CD4-positive, CD25-positive, alpha-beta regulatory T cell (primary cell): ENCODE measurements around the gene C4B. TPM values are rescaled to one million over a fixed set of nuclear protein-coding genes. Genes with fewer than 3 reads are reported as not detected.
A peak's percentile ranks its signal among the peaks of the same experiment; 100 is the strongest.
"Not testable (repeated sequence)": the region's sequence is repeated elsewhere in the genome, so short reads cannot be mapped to it uniquely, and the experiment has no call there.

Experiments used
- ATAC-seq, 2 donors: fragments of 150-1000 bp; cut with Tn5 transposase; one replicate each; pipeline ENCODE4 v1.10.0; 2021; ENCODE audit warnings: low read depth in 2 of 2, moderate number of reproducible peaks in 2 of 2, moderate library complexity in 1 of 2
- DNase-seq, 3 donors: peaks; one replicate each; pipeline versions ENCODE4 v3.0.0 to v3.0.0-alpha.2; 2012 to 2022; ENCODE audit warnings: mixed read lengths in 1 of 3
- H3K27ac ChIP-seq: one replicate; pipeline ENCODE4 v1.7.0; 2013; ENCODE audit warnings: mild to moderate bottlenecking, low read length; ENCODE audit not compliant: insufficient read depth, poor library complexity, severe bottlenecking
- H3K27me3 ChIP-seq: one replicate; pipeline ENCODE4 v1.7.0; 2013; ENCODE audit warnings: low read length; ENCODE audit not compliant: control insufficient read depth, insufficient read depth
- H3K36me3 ChIP-seq: one replicate; pipeline ENCODE4 v1.7.0; 2013; ENCODE audit warnings: mild to moderate bottlenecking, low read length, moderate library complexity; ENCODE audit not compliant: control insufficient read depth, insufficient read depth
- H3K4me1 ChIP-seq: 2 replicates; pipeline ENCODE4 v1.7.0; 2013; ENCODE audit warnings: mild to moderate bottlenecking, low read length; ENCODE audit not compliant: insufficient read depth, control insufficient read depth, poor library complexity, severe bottlenecking
- H3K4me3 ChIP-seq: one replicate; pipeline ENCODE4 v1.7.0; 2013; ENCODE audit warnings: low read depth, mild to moderate bottlenecking, low read length, moderate library complexity
- H3K9me3 ChIP-seq, 2 experiments: 1 replicate in 1 of 2; 2 replicates in 1 of 2; pipeline ENCODE4 v1.7.0; 2013; ENCODE audit warnings: low read length in 2 of 2, mild to moderate bottlenecking in 1 of 2, moderate library complexity in 1 of 2; ENCODE audit not compliant: control insufficient read depth in 2 of 2
- H3K27ac Mint-ChIP-seq, 3 donors: one replicate each; pipeline ENCODE4 v1.8.0; 2020 to 2022; ENCODE audit warnings: mild to moderate bottlenecking in 3 of 3, mixed read lengths in 3 of 3, moderate library complexity in 2 of 3
- H3K27me3 Mint-ChIP-seq: one replicate; pipeline ENCODE4 v1.8.0; 2022; ENCODE audit warnings: mild to moderate bottlenecking, mixed read lengths
- H3K36me3 Mint-ChIP-seq: one replicate; pipeline ENCODE4 v1.8.0; 2020; ENCODE audit warnings: mixed read lengths
- H3K4me1 Mint-ChIP-seq, 4 donors: one replicate each; pipeline ENCODE4 v1.8.0; 2020 to 2022; ENCODE audit warnings: mixed read lengths in 4 of 4, mild to moderate bottlenecking in 1 of 4
- H3K4me3 Mint-ChIP-seq, 4 donors: one replicate each; pipeline ENCODE4 v1.8.0; 2020 to 2022; ENCODE audit warnings: mild to moderate bottlenecking in 4 of 4, mixed read lengths in 4 of 4, moderate library complexity in 3 of 4
- H3K9me3 Mint-ChIP-seq, 7 donors: one replicate each; pipeline ENCODE4 v1.8.0; 2020 to 2022; ENCODE audit warnings: mixed read lengths in 7 of 7, mild to moderate bottlenecking in 3 of 7, moderate library complexity in 2 of 7
- polyA plus RNA-seq, 4 donors: library from polyadenylated mRNA; unstranded; fragments of 300-500 nt; fragmentation: Illumina TruSeq; gene quantifications; one replicate each; pipeline ENCODE4 v1.2.3, GENCODE V29; 2021
- total RNA-seq: library from RNA; stranded (reverse); gene quantifications from one replicate; pipeline ENCODE4 v1.2.3, GENCODE V29; 2022

Gene C4B
- 3.6 TPM for total RNA-seq
- under 1 TPM in 1 of 4 donors, not detected in 3; 0.52 TPM for polyA plus RNA-seq

- not testable (repeated sequence) for H3K36me3 ChIP-seq, H3K27ac ChIP-seq, H3K27ac Mint-ChIP-seq, H3K9me3 Mint-ChIP-seq, ATAC-seq, H3K4me1 Mint-ChIP-seq, H3K4me3 Mint-ChIP-seq, DNase-seq, H3K4me3 ChIP-seq, H3K9me3 ChIP-seq, H3K36me3 Mint-ChIP-seq, H3K4me1 ChIP-seq, H3K27me3 Mint-ChIP-seq, H3K27me3 ChIP-seq
Observed at GRCh38 chr6:32014547-32014946, at the start of gene C4B. C4B (plus strand) TSS chr6:32014795; CDS start chr6:32014846, 51 bp downstream.

GRCh38 chr6:31965700-31966099, 48.9 kb upstream of the C4B start:
- Mint-ChIP-seq H3K9me3 (no peaks in the 10 kb centered on the region), H3K27ac (no peak overlapping the region), H3K36me3 (peaks cover 43% of the 10 kb centered on the region), H3K4me3 (peak overlapping the region in 1 of 4 donors; percentile 72), H3K27me3 (no peaks in the 10 kb centered on the region), H3K4me1 (peaks cover 0 to 40% (median 17%) of the 10 kb centered on the region in 4 donors)
- Histone ChIP-seq H3K27ac (no peak overlapping the region), H3K27me3 (no peaks in the 10 kb centered on the region), H3K4me1 (peaks cover 3% of the 10 kb centered on the region), H3K9me3 (no peaks in the 10 kb centered on the region), H3K4me3 (no peak overlapping the region), H3K36me3 (peaks cover 87% of the 10 kb centered on the region)
- no peak for DNase-seq
- ATAC-seq = no peak

GRCh38 chr6:31966506-31966905, 48.1 kb upstream of the C4B start:
- Histone ChIP-seq H3K4me3 (no peak overlapping the region), H3K36me3 (peaks cover 80% of the 10 kb centered on the region), H3K27me3 (no peaks in the 10 kb centered on the region), H3K9me3 (no peaks in the 10 kb centered on the region), H3K27ac (no peak overlapping the region), H3K4me1 (peaks cover 12% of the 10 kb centered on the region)
- H3K36me3 Mint-ChIP-seq = peaks cover 35% of the 10 kb centered on the region
- H3K4me1 Mint-ChIP-seq = peaks cover 0 to 40% (median 16%) of the 10 kb centered on the region in 4 donors
- peak overlapping the region in 1 of 4 donors; percentile 70 for H3K4me3 Mint-ChIP-seq
- no peaks in the 10 kb centered on the region for H3K9me3 Mint-ChIP-seq
- H3K27me3 Mint-ChIP-seq = no peaks in the 10 kb centered on the region
- ATAC-seq (no peak), DNase-seq (no peak)
- no peak overlapping the region for H3K27ac Mint-ChIP-seq

- Histone ChIP-seq H3K27ac (no peak overlapping the region), H3K27me3 (no peaks in the 10 kb centered on the region), H3K4me1 (peaks cover 13% of the 10 kb centered on the region), H3K4me3 (no peak overlapping the region), H3K36me3 (peaks cover 72% of the 10 kb centered on the region), H3K9me3 (no peaks in the 10 kb centered on the region)
- Mint-ChIP-seq H3K9me3 (no peaks in the 10 kb centered on the region), H3K4me3 (peak overlapping the region in 2 of 4 donors; percentile 32 to 70), H3K4me1 (peaks cover 4 to 40% (median 19%) of the 10 kb centered on the region in 4 donors), H3K27me3 (peaks cover 7% of the 10 kb centered on the region), H3K27ac (peak overlapping the region in 1 of 3 donors; percentile 27), H3K36me3 (peaks cover 28% of the 10 kb centered on the region)
- ATAC-seq = no peak
- no peak for DNase-seq
Observed at GRCh38 chr6:31966997-31967925, 47.3 kb upstream of the C4B start.

- no peak overlapping the region for H3K4me3 ChIP-seq
- H3K27ac ChIP-seq = no peak overlapping the region
- no peak for ATAC-seq
- H3K36me3 ChIP-seq = peaks cover 65% of the 10 kb centered on the region
- no peak for DNase-seq
- peaks cover 18% of the 10 kb centered on the region for H3K4me1 ChIP-seq
- Mint-ChIP-seq H3K4me1 (peaks cover 8 to 44% (median 24%) of the 10 kb centered on the region in 4 donors), H3K27ac (peak overlapping the region in 1 of 3 donors; percentile 27), H3K9me3 (no peaks in the 10 kb centered on the region), H3K4me3 (peak overlapping the region in 1 of 4 donors; percentile 70), H3K27me3 (peaks cover 9% of the 10 kb centered on the region), H3K36me3 (peaks cover 21% of the 10 kb centered on the region)
- no peaks in the 10 kb centered on the region for H3K27me3 ChIP-seq
- no peaks in the 10 kb centered on the region for H3K9me3 ChIP-seq
Observed at GRCh38 chr6:31967926-31968320, 46.7 kb upstream of the C4B start.

- peak overlapping the region in 1 of 3 donors; percentile 51 for H3K27ac Mint-ChIP-seq
- H3K9me3 Mint-ChIP-seq = no peaks in the 10 kb centered on the region
- no peak for ATAC-seq
- no peaks in the 10 kb centered on the region for H3K27me3 ChIP-seq
- no peak overlapping the region for H3K4me3 ChIP-seq
- H3K27ac ChIP-seq = no peak overlapping the region
- no peak for DNase-seq
- H3K27me3 Mint-ChIP-seq = peaks cover 9% of the 10 kb centered on the region
- H3K36me3 ChIP-seq = peaks cover 61% of the 10 kb centered on the region
- H3K4me3 Mint-ChIP-seq = peak overlapping the region in 2 of 4 donors; percentile 52 to 70
- H3K9me3 ChIP-seq = no peaks in the 10 kb centered on the region
- H3K4me1 ChIP-seq = peaks cover 22% of the 10 kb centered on the region
- peaks cover 17% of the 10 kb centered on the region for H3K36me3 Mint-ChIP-seq
- peaks cover 12 to 48% (median 28%) of the 10 kb centered on the region in 4 donors for H3K4me1 Mint-ChIP-seq
Observed at GRCh38 chr6:31968326-31968725, 46.3 kb upstream of the C4B start.

- Histone ChIP-seq H3K4me1 (peaks cover 22% of the 10 kb centered on the region), H3K27me3 (no peaks in the 10 kb centered on the region), H3K4me3 (no peak overlapping the region), H3K9me3 (no peaks in the 10 kb centered on the region), H3K27ac (no peak overlapping the region), H3K36me3 (peaks cover 54% of the 10 kb centered on the region)
- H3K4me3 Mint-ChIP-seq = peak overlapping the region in 3 of 4 donors; percentile 50 to 99 (median 71)
- DNase-seq = no peak
- peaks cover 9% of the 10 kb centered on the region for H3K27me3 Mint-ChIP-seq
- H3K36me3 Mint-ChIP-seq = peaks cover 13% of the 10 kb centered on the region
- peak overlapping the region in 2 of 3 donors; percentile 51 to 91 for H3K27ac Mint-ChIP-seq
- H3K4me1 Mint-ChIP-seq = peaks cover 15 to 54% (median 33%) of the 10 kb centered on the region in 4 donors
- no peak for ATAC-seq
- no peaks in the 10 kb centered on the region for H3K9me3 Mint-ChIP-seq
Observed at GRCh38 chr6:31968791-31969711, 45.5 kb upstream of the C4B start.
